Gastrocnemius medialis (tissue), 4 donors: ENCODE results near the gene RAB4A.

Experiments
- CTCF ChIP-seq, 5 experiments: fragments of 450-650 bp in 3 of 5; fragments of 200-600 bp in 2 of 5; sonication (generic) in 2 of 5; IDR thresholded peaks in 4 of 5; conservative IDR thresholded peaks in 1 of 5; 1 replicate in 4 of 5; 2 replicates in 1 of 5; pipeline ENCODE4 v1.5.1; 2016 to 2019; ENCODE audit warnings: antibody characterized with exemption in 5 of 5, mild to moderate bottlenecking in 3 of 5, moderate library complexity in 3 of 5
- POLR2A ChIP-seq, 2 donors: fragments of 450-650 bp; IDR thresholded peaks; one replicate each; pipeline ENCODE4 v1.6.1; 2017; ENCODE audit warnings: antibody characterized with exemption in 2 of 2, mild to moderate bottlenecking in 2 of 2, moderate library complexity in 2 of 2

- TF ChIP-seq CTCF (IDR thresholded peaks at IDR 0.05 in 4 of 5, conservative IDR thresholded peaks at IDR 0.05 in 1 of 5), result no peak
- TF ChIP-seq POLR2A (IDR thresholded peaks at IDR 0.05), result no peak
Measured at GRCh38 chr1:229238231-229238630, 32.7 kb upstream of the RAB4A start.
